ENCODE results near the gene BCL2L13.

Gene BCL2L13

DNA sequence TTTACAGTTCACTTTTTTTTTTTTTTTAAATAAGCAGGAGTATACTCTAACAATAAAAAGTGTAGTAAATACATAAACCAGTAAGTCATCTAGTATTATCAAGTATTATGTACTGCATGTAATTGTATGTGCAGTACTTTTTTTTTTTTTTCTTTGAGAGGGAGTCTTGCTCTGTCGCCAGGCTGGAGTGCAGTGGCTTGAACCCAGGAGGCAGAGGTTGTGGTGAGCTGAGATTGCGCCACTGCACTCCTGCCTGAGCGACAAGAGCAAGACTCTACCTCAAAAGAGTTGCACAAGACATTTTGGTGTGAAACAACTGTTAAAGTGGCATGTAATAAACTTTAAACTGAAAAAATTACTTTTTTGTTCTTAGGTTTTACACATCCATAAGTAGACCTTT is 16.7 kb downstream of the BCL2L13 start:
- H3K27ac ChIP-seq (replicated peaks) = peak overlapping the region; percentile 81
- DNase-seq (ENCODE audit: low read depth in 1 of 2, low spot score in 1 of 2) = peak; percentile 88 to 95
- TF ChIP-seq SPI1 (IDR thresholded peaks at IDR 0.05; ENCODE audit: borderline replicate concordance, low read depth) (no peak), POLR2AphosphoS5 (IDR thresholded peaks at IDR 0.05; ENCODE audit: low read depth) (no peak), REST (IDR thresholded peaks at IDR 0.05; ENCODE audit: insufficient replicate concordance, low read depth) (no peak), GABPA (IDR thresholded peaks at IDR 0.05; ENCODE audit: low read depth) (no peak)
- TF ChIP-seq, protein P1, sequence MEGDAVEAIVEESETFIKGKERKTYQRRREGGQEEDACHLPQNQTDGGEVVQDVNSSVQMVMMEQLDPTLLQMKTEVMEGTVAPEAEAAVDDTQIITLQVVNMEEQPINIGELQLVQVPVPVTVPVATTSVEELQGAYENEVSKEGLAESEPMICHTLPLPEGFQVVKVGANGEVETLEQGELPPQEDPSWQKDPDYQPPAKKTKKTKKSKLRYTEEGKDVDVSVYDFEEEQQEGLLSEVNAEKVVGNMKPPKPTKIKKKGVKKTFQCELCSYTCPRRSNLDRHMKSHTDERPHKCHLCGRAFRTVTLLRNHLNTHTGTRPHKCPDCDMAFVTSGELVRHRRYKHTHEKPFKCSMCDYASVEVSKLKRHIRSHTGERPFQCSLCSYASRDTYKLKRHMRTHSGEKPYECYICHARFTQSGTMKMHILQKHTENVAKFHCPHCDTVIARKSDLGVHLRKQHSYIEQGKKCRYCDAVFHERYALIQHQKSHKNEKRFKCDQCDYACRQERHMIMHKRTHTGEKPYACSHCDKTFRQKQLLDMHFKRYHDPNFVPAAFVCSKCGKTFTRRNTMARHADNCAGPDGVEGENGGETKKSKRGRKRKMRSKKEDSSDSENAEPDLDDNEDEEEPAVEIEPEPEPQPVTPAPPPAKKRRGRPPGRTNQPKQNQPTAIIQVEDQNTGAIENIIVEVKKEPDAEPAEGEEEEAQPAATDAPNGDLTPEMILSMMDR (IDR thresholded peaks at IDR 0.05; ENCODE audit: insufficient read depth, low read length) = no peak
- no peak overlapping the region for H3K4me3 ChIP-seq (replicated peaks; ENCODE audit: insufficient read depth, low read length)
- no peaks in the 10 kb centered on the region for H3K27me3 ChIP-seq (ENCODE audit: insufficient read depth, poor library complexity, severe bottlenecking)

DNA sequence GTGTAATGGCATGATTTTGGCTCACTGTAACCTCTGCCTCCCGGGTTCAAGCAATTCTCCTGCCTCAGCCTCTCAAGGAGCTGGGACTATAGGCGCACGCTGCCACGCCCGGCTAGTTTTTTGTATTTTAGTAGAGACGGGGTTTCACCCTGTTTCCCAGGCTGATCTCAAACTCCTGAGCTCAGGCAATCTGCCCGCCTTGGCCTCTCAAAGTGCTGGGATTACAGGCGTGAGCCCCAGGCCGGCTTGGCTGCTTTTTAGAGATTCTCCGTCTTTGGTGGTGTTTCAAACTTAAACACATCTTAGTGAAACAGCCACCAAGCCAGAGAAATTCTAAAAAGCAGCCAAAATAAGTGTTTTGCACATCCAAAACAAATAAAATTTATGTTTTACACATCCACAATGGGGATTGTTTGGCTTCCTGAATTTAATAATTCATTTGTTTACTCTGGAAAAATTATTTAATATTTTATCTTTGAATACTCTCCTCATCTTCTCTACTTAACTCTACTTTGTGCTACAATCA is 18.4 kb downstream of the BCL2L13 start:
- Histone ChIP-seq H3K27ac (replicated peaks) (no peak overlapping the region; the same call in 1 of the 2 replicates), H3K27me3 (ENCODE audit: insufficient read depth, poor library complexity, severe bottlenecking) (no peaks in the 10 kb centered on the region), H3K4me3 (replicated peaks; ENCODE audit: insufficient read depth, low read length) (no peak overlapping the region)
- TF ChIP-seq POLR2AphosphoS5 (IDR thresholded peaks at IDR 0.05; ENCODE audit: low read depth) (no peak), REST (IDR thresholded peaks at IDR 0.05; ENCODE audit: insufficient replicate concordance, low read depth) (no peak), GABPA (IDR thresholded peaks at IDR 0.05; ENCODE audit: low read depth) (no peak), SPI1 (IDR thresholded peaks at IDR 0.05; ENCODE audit: borderline replicate concordance, low read depth) (no peak)
- TF ChIP-seq, protein P1 (IDR thresholded peaks at IDR 0.05; ENCODE audit: insufficient read depth, low read length) = no peak
- DNase-seq (ENCODE audit: low read depth in 1 of 2, low spot score in 1 of 2) = no peak

GRCh38 chr22:17664414-17665055 is 26.0 kb downstream of the BCL2L13 start:
- H3K27me3 ChIP-seq (ENCODE audit: insufficient read depth, poor library complexity, severe bottlenecking) = no peaks in the 10 kb centered on the region
- TF ChIP-seq SPI1 (IDR thresholded peaks at IDR 0.05; ENCODE audit: borderline replicate concordance, low read depth) = no peak
- TF ChIP-seq GABPA (IDR thresholded peaks at IDR 0.05; ENCODE audit: low read depth) = no peak
- no peak for TF ChIP-seq REST (IDR thresholded peaks at IDR 0.05; ENCODE audit: insufficient replicate concordance, low read depth)
- no peak for TF ChIP-seq POLR2AphosphoS5 (IDR thresholded peaks at IDR 0.05; ENCODE audit: low read depth)
- TF ChIP-seq, protein P1 (IDR thresholded peaks at IDR 0.05; ENCODE audit: insufficient read depth, low read length) = no peak

More at GRCh38 chr22:17664414-17665055, 26.0 kb downstream of the BCL2L13 start:
- H3K27ac ChIP-seq (replicated peaks) = peak overlapping the region; percentile 56
- no peak for DNase-seq (ENCODE audit: low read depth in 1 of 2, low spot score in 1 of 2)
- no peak overlapping the region for H3K4me3 ChIP-seq (replicated peaks; ENCODE audit: insufficient read depth, low read length)
